IMR-90 (cell line): ENCODE measurements around the gene COX14. TPM values are rescaled to one million over a fixed set of nuclear protein-coding genes. Genes with fewer than 3 reads are reported as not detected.
A peak's percentile ranks its signal among the peaks of the same experiment; 100 is the strongest.

Source experiments
- ATAC-seq: fragments of 200-7000 bp; cut with Tn5 transposase; 2 replicates; pipeline ENCODE4 v1.9.1; 2020; ENCODE audit warnings: low read depth, mild to moderate bottlenecking, moderate library complexity
- Bru-seq: library from RNA; stranded (reverse); fragments of 400-500 nt; gene quantifications from one replicate; lab custom pipeline; 2021; lab: Mats Ljungman, UMichigan
- BruChase-seq, 2 experiments: library from RNA; stranded (reverse); fragments of 400-500 nt; gene quantifications; one replicate each; lab custom pipeline; 2021; lab: Mats Ljungman, UMichigan
- BruUV-seq: library from RNA; stranded (reverse); fragments of 400-500 nt; replicated peaks from 2 replicates; lab custom pipeline; 2021; lab: Mats Ljungman, UMichigan
- CTCF ChIA-PET: fragments of 300-600 bp; formaldehyde crosslinking; extraction: SDS; loops from one replicate; lab custom pipeline; 2021; ENCODE audit warnings: antibody characterized with exemption; lab: Yijun Ruan, JAX
- POLR2A ChIA-PET: fragments of 300-600 bp; sonication (Branson Sonifier 250); formaldehyde crosslinking; loops from one replicate; lab custom pipeline; 2022; ENCODE audit warnings: antibody characterized with exemption; ENCODE audit not compliant: unreplicated experiment; lab: Charles Lee
- DNase-seq: peaks from one replicate; pipeline ENCODE4 v3.0.0; 2013
- H2AFZ ChIP-seq: replicated peaks from 2 replicates; pipeline ENCODE3; 2013; ENCODE audit warnings: low read length, mild to moderate bottlenecking; ENCODE audit not compliant: poor library complexity
- H2AK5ac ChIP-seq: 2 replicates; pipeline ENCODE4 v1.6.1; 2013; ENCODE audit warnings: low read depth, low read length, inconsistent platforms
- H2AK9ac ChIP-seq: replicated peaks from 2 replicates; pipeline ENCODE3; 2013; ENCODE audit warnings: mild to moderate bottlenecking, low read depth, low read length, moderate library complexity; ENCODE audit not compliant: poor library complexity
- H2BK120ac ChIP-seq: 2 replicates; pipeline ENCODE4 v1.6.1; 2013; ENCODE audit warnings: low read depth, low read length, inconsistent platforms
- H2BK15ac ChIP-seq: 3 replicates; pipeline ENCODE4 v1.6.1; 2013; ENCODE audit warnings: low read depth, low read length, inconsistent platforms
- H2BK20ac ChIP-seq: 2 replicates; pipeline ENCODE4 v1.6.1; 2013; ENCODE audit warnings: low read depth, mild to moderate bottlenecking, inconsistent platforms, low read length, moderate library complexity
- H2BK5ac ChIP-seq: 2 replicates; pipeline ENCODE4 v1.6.1; 2013; ENCODE audit warnings: mild to moderate bottlenecking, low read depth, low read length, inconsistent platforms; ENCODE audit not compliant: poor library complexity, severe bottlenecking
- H3K14ac ChIP-seq: replicated peaks from 2 replicates; pipeline ENCODE4 v1.6.1; 2013; ENCODE audit warnings: low read depth, low read length, inconsistent platforms
- H3K18ac ChIP-seq: 2 replicates; pipeline ENCODE4 v1.6.1; 2013; ENCODE audit warnings: low read depth, low read length, control low read depth
- H3K23ac ChIP-seq: 2 replicates; pipeline ENCODE4 v1.6.1; 2013; ENCODE audit warnings: low read depth, low read length, inconsistent platforms
- H3K27ac ChIP-seq: 2 replicates; pipeline ENCODE4 v1.5.1; 2013; ENCODE audit warnings: mild to moderate bottlenecking, control low read depth, low read length; ENCODE audit not compliant: insufficient read depth
- H3K27me3 ChIP-seq: 2 replicates; pipeline ENCODE4 v1.6.1; 2013; ENCODE audit warnings: low read length; ENCODE audit not compliant: control insufficient read depth, insufficient read depth
- H3K36me3 ChIP-seq: 2 replicates; pipeline ENCODE4 v1.6.1; 2013; ENCODE audit warnings: low read length, mixed read lengths; ENCODE audit not compliant: control insufficient read depth, insufficient read depth
- H3K4ac ChIP-seq: 2 replicates; pipeline ENCODE4 v1.6.1; 2013; ENCODE audit warnings: low read depth, low read length, inconsistent platforms
- H3K4me1 ChIP-seq: 2 replicates; pipeline ENCODE4 v1.6.1; 2013; ENCODE audit warnings: low read length, mixed read lengths; ENCODE audit not compliant: control insufficient read depth, insufficient read depth
- H3K4me2 ChIP-seq: 2 replicates; pipeline ENCODE4 v1.6.1; 2013; ENCODE audit warnings: low read depth, mild to moderate bottlenecking, control low read depth, low read length, moderate library complexity
- H3K4me3 ChIP-seq: 2 replicates; pipeline ENCODE4 v1.5.1; 2013; ENCODE audit warnings: low read depth, mild to moderate bottlenecking, control low read depth, low read length, moderate library complexity; ENCODE audit not compliant: insufficient read depth
- H3K56ac ChIP-seq: 2 replicates; pipeline ENCODE4 v1.6.1; 2013; ENCODE audit warnings: low read length, inconsistent platforms; ENCODE audit not compliant: insufficient read depth; ENCODE audit errors: extremely low read depth
- H3K79me1 ChIP-seq, 2 experiments: 2 replicates each; pipeline ENCODE4 v1.6.1; 2013; ENCODE audit warnings: low read length in 2 of 2, inconsistent platforms in 1 of 2, low read depth in 1 of 2
- H3K9ac ChIP-seq: 2 replicates; pipeline ENCODE4 v1.6.1; 2013; ENCODE audit warnings: low read depth, low read length, control low read depth
- H3K9me1 ChIP-seq: 2 replicates; pipeline ENCODE4 v1.6.1; 2013; ENCODE audit warnings: low read length, inconsistent platforms; ENCODE audit not compliant: insufficient read depth
- H3K9me3 ChIP-seq: 2 replicates; pipeline ENCODE4 v1.6.1; 2013; ENCODE audit warnings: low read length; ENCODE audit not compliant: control insufficient read depth, insufficient read depth
- H4K20me1 ChIP-seq: 2 replicates; pipeline ENCODE4 v1.6.1; 2013; ENCODE audit warnings: low read length, inconsistent platforms; ENCODE audit not compliant: insufficient read depth
- H4K5ac ChIP-seq: 2 replicates; pipeline ENCODE4 v1.6.1; 2013; ENCODE audit warnings: mild to moderate bottlenecking, low read depth, low read length, control low read depth
- H4K8ac ChIP-seq, 2 experiments: 2 replicates each; pipeline ENCODE4 v1.6.1; 2013; ENCODE audit warnings: low read depth in 2 of 2, low read length in 2 of 2, control low read depth in 1 of 2, inconsistent platforms in 1 of 2
- H4K91ac ChIP-seq: 2 replicates; pipeline ENCODE4 v1.6.1; 2013; ENCODE audit warnings: low read depth, low read length, inconsistent platforms; ENCODE audit not compliant: insufficient read depth
- BHLHE40 ChIP-seq: fragments of 150-350 bp; IDR thresholded peaks from 2 replicates; pipeline ENCODE4 v1.6.1; 2016; ENCODE audit warnings: mild to moderate bottlenecking, low read depth, low read length
- CEBPB ChIP-seq: IDR thresholded peaks from 2 replicates; pipeline ENCODE4 v1.6.1; 2012; ENCODE audit warnings: low read depth, low read length, improper control_type of control experiment
- CHD1 ChIP-seq: IDR thresholded peaks from 2 replicates; pipeline ENCODE4 v1.6.1; 2012; ENCODE audit warnings: low read depth, low read length, improper control_type of control experiment
- CTCF ChIP-seq: conservative IDR thresholded peaks from 2 replicates; pipeline ENCODE4 v1.5.1; 2012; ENCODE audit warnings: mild to moderate bottlenecking, low read depth, low read length, improper control_type of control experiment
- MAFK ChIP-seq: IDR thresholded peaks from 2 replicates; pipeline ENCODE4 v1.6.1; 2012; ENCODE audit warnings: low read depth, low read length, improper control_type of control experiment
- MAZ ChIP-seq: IDR thresholded peaks from 2 replicates; pipeline ENCODE4 v1.6.1; 2012; ENCODE audit warnings: low read depth, mild to moderate bottlenecking, low read length, improper control_type of control experiment, moderate library complexity, borderline replicate concordance
- MXI1 ChIP-seq: IDR thresholded peaks from 2 replicates; pipeline ENCODE4 v1.6.1; 2012; ENCODE audit warnings: low read depth, mild to moderate bottlenecking, low read length, moderate library complexity, borderline replicate concordance
- NFE2L2 ChIP-seq: fragments of 150-350 bp; IDR thresholded peaks from 2 replicates; pipeline ENCODE4 v1.6.1; 2016; ENCODE audit warnings: low read depth, mild to moderate bottlenecking, low read length
- POLR2A ChIP-seq: IDR thresholded peaks from 2 replicates; pipeline ENCODE4 v1.6.1; 2012; ENCODE audit warnings: mild to moderate bottlenecking, low read depth, low read length
- RAD21 ChIP-seq: IDR thresholded peaks from 2 replicates; pipeline ENCODE4 v1.6.1; 2012; ENCODE audit warnings: low read length, improper control_type of control experiment
- RFX5 ChIP-seq: IDR thresholded peaks from 2 replicates; pipeline ENCODE4 v1.8.0; 2012; ENCODE audit warnings: low read depth, mild to moderate bottlenecking, low read length, moderate library complexity
- USF2 ChIP-seq: fragments of 150-350 bp; IDR thresholded peaks from 2 replicates; pipeline ENCODE4 v1.6.1; 2017; ENCODE audit warnings: mild to moderate bottlenecking, antibody characterized with exemption, low read length, low read depth
- WGBS, 2 experiments: methylation state at CpG; one replicate each; pipeline versions ENCODE4 v1.1.5 to v1.1.7; 2013; ENCODE audit warnings: missing lambda C conversion rate in 2 of 2; ENCODE audit not compliant: insufficient read length in 1 of 2; ENCODE audit errors: extremely low coverage in 2 of 2; 5-methylcytosine and 5-hydroxymethylcytosine counted together
- dilution Hi-C: fragments of 300-500 bp; cut with HindIII; formaldehyde crosslinking; loops from one replicate; pipeline ENCODE4 v1.14.3; 2018; ENCODE audit warnings: low sequenced_read_pairs; ENCODE audit not compliant: unreplicated experiment
- in situ Hi-C: fragments of 300-500 bp; cut with MboI; formaldehyde crosslinking; loops from 3 replicates; pipeline ENCODE4 v1.14.3; 2019; ENCODE audit warnings: low sequenced_read_pairs, inconsistent platforms, mixed read lengths
- intact Hi-C: fragments of 100-400 bp; cut with micrococcal nuclease; formaldehyde crosslinking; loops from 2 replicates; pipeline ENCODE4 v1.10.0; 2022
- long read RNA-seq: library from polyadenylated mRNA; unstranded; transcript quantifications from one replicate; pipeline ENCODE4 v2.0.0, GENCODE V29; 2021; ENCODE audit not compliant: unreplicated experiment
- polyA plus RNA-seq, 3 experiments: library from polyadenylated mRNA; depleted of rRNA; stranded (reverse); fragments of >200 nt; gene quantifications; 2 replicates each; pipeline ENCODE4 v1.2.3, GENCODE V29; 2012; ENCODE audit warnings: low replicate concordance in 1 of 3
- total RNA-seq: library from RNA; depleted of rRNA; stranded (reverse); fragments of >200 nt; gene quantifications from 2 replicates; pipeline ENCODE4 v1.2.3, GENCODE V29; 2012; rRNA removed

The COX14 gene
- total RNA-seq (30.0 and 30.8 TPM in 2 replicates), polyA plus RNA-seq (2012; rRNA removed) (81.8 and 98.5 TPM in 2 replicates), Bru-seq, nascent RNA (percentile 88 among the genes with signal in this experiment), BruChase-seq, experiment 1, labeled RNA remaining after a 6-hour chase (percentile 93 among the genes with signal in this experiment), BruChase-seq, experiment 2, labeled RNA remaining after a 2-hour chase (percentile 83 among the genes with signal in this experiment)
- 93.2 and 122 TPM in 2 replicates for polyA plus RNA-seq (2012; cell fraction: cytosol; rRNA removed)
- 21.8 and 36.1 TPM in 2 replicates for polyA plus RNA-seq (2012; cell fraction: nucleus; rRNA removed; ENCODE audit: low replicate concordance)
- long read RNA-seq, transcript COX14-203 (2 exons, 739 nt) = major isoform, 22 of 24 reads
- long read RNA-seq, partial matches to known transcripts = 2 of 24 reads
- long read RNA-seq, other reads (novel, unspliced or antisense) = 0 of 24 reads

DNA sequence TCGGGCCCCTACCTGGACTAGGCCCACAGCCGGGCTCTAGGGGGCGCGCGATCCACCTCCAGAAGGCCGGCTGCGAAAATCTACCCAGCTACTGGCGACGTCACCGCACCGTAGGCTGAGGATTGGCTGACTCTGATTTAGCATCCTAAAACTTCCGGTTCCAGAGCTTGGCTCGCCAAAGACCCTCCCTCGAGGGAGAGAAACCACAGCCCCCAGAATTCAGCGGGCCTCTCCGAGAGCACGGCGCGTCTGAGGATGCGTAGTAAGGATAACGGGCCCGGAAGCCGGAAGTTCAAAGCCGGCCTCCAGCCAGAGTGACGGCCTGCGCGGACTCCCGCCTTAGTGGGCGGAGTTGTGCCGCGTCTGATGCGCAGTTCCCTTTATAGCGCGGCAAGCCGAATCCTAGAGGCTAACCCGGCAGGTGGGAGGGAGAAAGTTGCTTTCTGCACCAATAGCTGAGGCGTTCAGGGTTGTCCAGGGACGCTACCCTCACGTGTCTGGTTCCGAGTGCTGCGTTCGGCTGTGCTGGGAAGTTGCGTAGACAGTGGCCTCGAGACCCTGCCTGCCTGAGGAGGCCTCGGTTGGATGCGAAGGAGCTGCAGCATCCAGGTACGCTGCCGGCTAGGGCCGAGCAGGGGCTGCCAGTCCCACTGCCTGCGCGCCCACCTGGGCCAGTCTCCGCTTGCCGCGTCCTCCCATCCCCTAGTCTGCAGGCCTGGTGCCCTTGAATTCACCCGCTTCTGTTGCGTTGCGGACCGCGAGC is at the start of gene COX14:
Gene COX14 (plus strand): TSS at position 544 of the 763 bp plus-strand sequence. CDS start 7,808 bp downstream, outside the sequence.
- Histone ChIP-seq H3K9ac (peak within 1 kb of the TSS; percentile 81), H2BK20ac (no peak within 1 kb of the TSS), H3K9me1 (peaks cover 4% of the 10 kb centered on the region), H3K9me3 (no peaks in the 10 kb centered on the region), H2BK5ac (peak within 1 kb of the TSS; percentile 61), H2AK5ac (peak within 1 kb of the TSS; percentile 45; the same call in 1 of the 2 replicates), H2BK15ac (peak within 1 kb of the TSS; percentile 25; the same call in 1 of the 3 replicates), H4K5ac (peak within 1 kb of the TSS; percentile 76), H3K56ac (peak within 1 kb of the TSS; percentile 65; the same call in 1 of the 2 replicates), H2AK9ac (peak within 1 kb of the TSS; percentile 92), H3K4me1 (peaks cover 13% of the 10 kb centered on the region), H2AFZ (peak within 1 kb of the TSS; percentile 99), H3K36me3 (0 out of 2 replicates have a peak, but pooled peaks cover 3% of the 10 kb centered on the region), H2BK120ac (peak within 1 kb of the TSS; percentile 10; the same call in 1 of the 2 replicates), H3K18ac (no peak within 1 kb of the TSS), H3K4ac (peak within 1 kb of the TSS; percentile 80), H3K4me2 (peak within 1 kb of the TSS; percentile 73), H4K8ac (peak within 1 kb of the TSS; percentile 49 to 96; a peak in 3 of 4 replicates), H3K27ac (peak within 1 kb of the TSS; percentile 52), H3K79me1 (peaks cover 12 to 37% of the 10 kb centered on the region in 2 experiments), H4K91ac (peak within 1 kb of the TSS; percentile 62), H3K23ac (peak within 1 kb of the TSS; percentile 80), H3K14ac (peak within 1 kb of the TSS; percentile 78), H3K4me3 (peak within 1 kb of the TSS; percentile 66), H4K20me1 (0 out of 2 replicates have a peak, but pooled peaks cover 4% of the 10 kb centered on the region), H3K27me3 (no peaks in the 10 kb centered on the region)
- POLR2A ChIA-PET = interaction anchor here (1.3 kb wide), 1 partner anchor 27 kb away, joined by 4 read pairs; the partner anchor contains the start of gene SMARCD1
- 0% methylated on average over 49 of the region's 59 CpGs; no CpG with 5 or more reads in 1 of the 2 experiments for WGBS, 2 experiments
- intact Hi-C loops (no loop called here), in situ Hi-C loops (no loop called here), dilution Hi-C loops (no loop called here)
- CTCF ChIA-PET = interaction anchor here (0.6 to 2.2 kb wide), 17 partner anchors 8 to 306 kb away, joined by 3 to 13 read pairs (median 4); partner anchors contain the start of genes CERS5, GPD1 and SMARCD1
- DNase-seq = peak; percentile 99
- peak; percentile 94 for ATAC-seq
- no TSS peak for BruUV-seq
- peak; percentile 94 for TF ChIP-seq BHLHE40
- TF ChIP-seq CHD1 = no peak
- peak; percentile 100 for TF ChIP-seq RFX5
- peak; percentile 94 for TF ChIP-seq CTCF
- TF ChIP-seq MAZ = peak; percentile 24; the same call in 1 of the 2 replicates
- TF ChIP-seq RAD21 = peak; percentile 40; the same call in 1 of the 2 replicates
- TF ChIP-seq POLR2A = peak; percentile 89
- TF ChIP-seq MXI1 = peak; percentile 92; the same call in 1 of the 2 replicates
- TF ChIP-seq NFE2L2 = peak; percentile 2; the same call in 1 of the 2 replicates
- peak; percentile 95 for TF ChIP-seq USF2
- no peak for TF ChIP-seq MAFK
- peak; percentile 49; the same call in 1 of the 2 replicates for TF ChIP-seq CEBPB
